GM23338 (cell line): ENCODE data around the gene SHISA6. TPM values are rescaled to one million over a fixed set of nuclear protein-coding genes. Genes with fewer than 3 reads are reported as not detected.

Experiments
- ATAC-seq: fragments of 200-7000 bp; cut with Tn5 transposase; 3 replicates; pipeline ENCODE4 v1.9.1; 2020
- DNase-seq: peaks from one replicate; pipeline ENCODE4 v3.0.0-alpha.2; 2015; ENCODE audit warnings: low spot score
- H2AFZ ChIP-seq: fragments of 200-600 bp; sonication (generic); 2 replicates; pipeline ENCODE4 v1.8.0; 2016; ENCODE audit warnings: antibody characterized with exemption, mild to moderate bottlenecking, moderate library complexity
- H3F3A ChIP-seq: fragments of 200-600 bp; sonication (generic); replicated peaks from 2 replicates; pipeline ENCODE4 v1.8.0; 2017; ENCODE audit warnings: antibody characterized with exemption, mixed run types, low read depth
- H3K27ac ChIP-seq: fragments of 200-600 bp; sonication (generic); 2 replicates; pipeline ENCODE4 v1.6.1; 2016; ENCODE audit warnings: low read depth
- H3K27me3 ChIP-seq: fragments of 200-600 bp; sonication (generic); 2 replicates; pipeline ENCODE4 v1.8.0; 2016; ENCODE audit warnings: mild to moderate bottlenecking, mixed run types, moderate library complexity; ENCODE audit not compliant: insufficient read depth
- H3K36me3 ChIP-seq: fragments of 200-600 bp; sonication (generic); 2 replicates; pipeline ENCODE4 v1.8.0; 2016; ENCODE audit warnings: mild to moderate bottlenecking; ENCODE audit not compliant: insufficient read depth
- H3K4me1 ChIP-seq: fragments of 200-600 bp; sonication (generic); 2 replicates; pipeline ENCODE4 v1.8.0; 2016; ENCODE audit warnings: mild to moderate bottlenecking, moderate library complexity; ENCODE audit not compliant: insufficient read depth
- H3K4me2 ChIP-seq: fragments of 200-600 bp; sonication (generic); 2 replicates; pipeline ENCODE4 v1.7.1; 2017; ENCODE audit warnings: mixed run types
- H3K4me3 ChIP-seq: fragments of 200-600 bp; sonication (generic); 2 replicates; pipeline ENCODE4 v1.6.1; 2016; ENCODE audit warnings: mixed run types
- H3K79me2 ChIP-seq: fragments of 200-600 bp; sonication (generic); replicated peaks from 2 replicates; pipeline ENCODE4 v1.8.0; 2017; ENCODE audit warnings: mild to moderate bottlenecking; ENCODE audit not compliant: insufficient read depth
- H3K9me2 ChIP-seq: fragments of 200-600 bp; sonication (generic); 2 replicates; pipeline ENCODE4 v1.8.0; 2017; ENCODE audit not compliant: insufficient read depth
- H4K20me1 ChIP-seq: fragments of 200-600 bp; sonication (generic); replicated peaks from 2 replicates; pipeline ENCODE4 v1.8.0; 2017; ENCODE audit warnings: mild to moderate bottlenecking; ENCODE audit not compliant: insufficient read depth
- H3K27ac Mint-ChIP-seq: 2 replicates; pipeline ENCODE4 v1.8.0; 2020; ENCODE audit warnings: inconsistent platforms, mild to moderate bottlenecking, moderate library complexity, mixed read lengths
- H3K27me3 Mint-ChIP-seq: 3 replicates; pipeline ENCODE4 v1.8.0; 2022; ENCODE audit warnings: low read depth, mild to moderate bottlenecking, moderate library complexity, mixed read lengths, inconsistent platforms; ENCODE audit not compliant: insufficient read depth, poor library complexity
- H3K36me3 Mint-ChIP-seq: 3 replicates; pipeline ENCODE4 v1.8.0; 2021; ENCODE audit warnings: low read depth, mild to moderate bottlenecking, inconsistent platforms, moderate library complexity, mixed read lengths
- H3K4me1 Mint-ChIP-seq: 3 replicates; pipeline ENCODE4 v1.8.0; 2020; ENCODE audit warnings: mild to moderate bottlenecking, inconsistent platforms, mixed read lengths
- H3K4me3 Mint-ChIP-seq: 3 replicates; pipeline ENCODE4 v1.8.0; 2021; ENCODE audit warnings: moderate library complexity, mild to moderate bottlenecking, inconsistent platforms, mixed read lengths
- H3K9me3 Mint-ChIP-seq: 3 replicates; pipeline ENCODE4 v1.8.0; 2020; ENCODE audit warnings: moderate library complexity, mild to moderate bottlenecking, inconsistent platforms, mixed read lengths
- CREB1 ChIP-seq: fragments of 250-450 bp; sonication (Bioruptor Pico); IDR thresholded peaks from 2 replicates; pipeline ENCODE4 v1.5.0; 2020; ENCODE audit warnings: low read depth, mild to moderate bottlenecking, moderate library complexity
- REST ChIP-seq: IDR thresholded peaks from one replicate; pipeline ENCODE4 v1.6.1; 2018; ENCODE audit warnings: antibody characterized with exemption; ENCODE audit not compliant: unreplicated experiment
- STAT1 ChIP-seq: IDR thresholded peaks from one replicate; pipeline ENCODE4 v1.6.1; 2016; ENCODE audit warnings: antibody characterized with exemption; ENCODE audit not compliant: unreplicated experiment
- polyA plus RNA-seq: library from polyadenylated mRNA; unstranded; fragments of >200 nt; fragmentation: Nextera tagmentation; extraction: Ambion mirVana; gene quantifications from 2 replicates; pipeline ENCODE4 v1.2.1, GENCODE V29; 2016
- total RNA-seq: library from RNA; depleted of rRNA; stranded (reverse); fragments of >200 nt; shearing (Covaris generic); gene quantifications from 2 replicates; pipeline ENCODE4 v1.2.3, GENCODE V29; 2014
- TF ChIP-seq, protein P1 (sequence below): IDR thresholded peaks from 2 replicates; pipeline ENCODE4 v1.6.1; 2016; ENCODE audit warnings: antibody characterized with exemption

The SHISA6 gene
- total and polyA plus RNA-seq, 2 experiments from 2014 or later, result 0.52 TPM; not detected in 1

GRCh38 chr17:11406716-11407115 lies 165.7 kb downstream of the SHISA6 start:
- Histone ChIP-seq H2AFZ (no peak overlapping the region), H3K27me3 (no peaks in the 10 kb centered on the region), H3K27ac (no peak overlapping the region), H3K4me3 (no peak overlapping the region), H4K20me1 (no peaks in the 10 kb centered on the region), H3K4me1 (no peaks in the 10 kb centered on the region), H3K79me2 (no peaks in the 10 kb centered on the region), H3K4me2 (no peak overlapping the region), H3F3A (no peaks in the 10 kb centered on the region), H3K9me2 (no peaks in the 10 kb centered on the region), H3K36me3 (no peaks in the 10 kb centered on the region; the same call in 1 of the 2 replicates)
- TF ChIP-seq, protein P1, sequence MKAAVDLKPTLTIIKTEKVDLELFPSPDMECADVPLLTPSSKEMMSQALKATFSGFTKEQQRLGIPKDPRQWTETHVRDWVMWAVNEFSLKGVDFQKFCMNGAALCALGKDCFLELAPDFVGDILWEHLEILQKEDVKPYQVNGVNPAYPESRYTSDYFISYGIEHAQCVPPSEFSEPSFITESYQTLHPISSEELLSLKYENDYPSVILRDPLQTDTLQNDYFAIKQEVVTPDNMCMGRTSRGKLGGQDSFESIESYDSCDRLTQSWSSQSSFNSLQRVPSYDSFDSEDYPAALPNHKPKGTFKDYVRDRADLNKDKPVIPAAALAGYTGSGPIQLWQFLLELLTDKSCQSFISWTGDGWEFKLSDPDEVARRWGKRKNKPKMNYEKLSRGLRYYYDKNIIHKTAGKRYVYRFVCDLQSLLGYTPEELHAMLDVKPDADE, result no peak
- Mint-ChIP-seq H3K27ac (no peak overlapping the region), H3K27me3 (no peaks in the 10 kb centered on the region), H3K36me3 (peaks cover 32% of the 10 kb centered on the region), H3K4me1 (no peaks in the 10 kb centered on the region), H3K4me3 (no peak overlapping the region), H3K9me3 (peaks cover 97% of the 10 kb centered on the region)
- ATAC-seq (no peak), DNase-seq (no peak)

DNA sequence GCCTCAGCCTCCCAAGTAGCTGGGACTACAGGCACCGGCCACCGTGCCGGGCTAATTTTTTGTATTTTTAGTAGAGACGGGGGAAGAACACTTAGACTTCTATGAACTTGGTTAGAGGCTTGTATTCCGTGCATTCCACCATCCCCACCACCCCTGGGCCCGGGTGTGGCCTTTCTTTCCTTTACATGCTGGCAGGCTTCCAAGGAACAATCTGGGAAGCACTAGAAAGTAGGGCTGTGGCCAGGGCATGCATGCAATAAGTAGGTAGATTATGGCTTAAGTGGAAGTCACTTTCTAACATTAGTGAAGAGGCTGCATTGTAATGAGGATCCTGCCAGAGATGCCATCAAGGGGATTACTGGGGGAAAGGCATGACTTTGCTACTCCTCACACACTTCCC lies 171.6 kb downstream of the SHISA6 start:
- no peak overlapping the region for H2AFZ ChIP-seq
- DNase-seq (no peak), ATAC-seq (no peak)
- H3F3A ChIP-seq, result no peaks in the 10 kb centered on the region
- H3K27ac ChIP-seq, result no peak overlapping the region
- H3K4me3 ChIP-seq, result no peak overlapping the region
- H3K4me1 ChIP-seq, result no peaks in the 10 kb centered on the region
- Mint-ChIP-seq H3K4me3 (no peak overlapping the region), H3K4me1 (no peaks in the 10 kb centered on the region), H3K27ac (no peak overlapping the region), H3K36me3 (peaks cover 7% of the 10 kb centered on the region; the same call in 2 of the 3 replicates), H3K9me3 (peaks cover 94% of the 10 kb centered on the region), H3K27me3 (no peaks in the 10 kb centered on the region)
- no peaks in the 10 kb centered on the region for H3K9me2 ChIP-seq
- no peaks in the 10 kb centered on the region for H3K79me2 ChIP-seq
- TF ChIP-seq, protein P1, result no peak
- no peak for TF ChIP-seq CREB1 (CRISPR knock-in tag)
- no peak for TF ChIP-seq REST
- no peak for TF ChIP-seq STAT1
- peaks cover 17% of the 10 kb centered on the region; the same call in 1 of the 2 replicates for H3K36me3 ChIP-seq
- no peaks in the 10 kb centered on the region for H4K20me1 ChIP-seq
- H3K27me3 ChIP-seq, result no peaks in the 10 kb centered on the region
- no peak overlapping the region for H3K4me2 ChIP-seq
